ENCODE data around the gene SLC25A51.
A peak's percentile ranks its signal among the peaks of the same experiment; 100 is the strongest.

SLC25A51 gene

GRCh38 chr9:37936965-37937364 lies 33.0 kb upstream of the SLC25A51 start:
- TF ChIP-seq ZNF274 (IDR thresholded peaks at IDR 0.05; ENCODE audit: low read depth, low read length): no peak
- no peak for TF ChIP-seq YY1 (IDR thresholded peaks at IDR 0.05; ENCODE audit: insufficient read depth, insufficient read length)
- no peak for TF ChIP-seq SUZ12 (IDR thresholded peaks at IDR 0.05; ENCODE audit: extremely low read depth, insufficient read depth, insufficient read length)
- Histone ChIP-seq H3K9ac (ENCODE audit: insufficient read length, low read depth) (no peak overlapping the region), H3K4me1 (ENCODE audit: insufficient read depth, insufficient read length) (peaks cover 17% of the 10 kb centered on the region), H3K9me3 (ENCODE audit: insufficient read depth, low read length) (no peaks in the 10 kb centered on the region), H3K4me3 (ENCODE audit: insufficient read length, low read depth) (no peak overlapping the region), H3K36me3 (ENCODE audit: insufficient read depth, insufficient read length, low read length) (peaks cover 77% of the 10 kb centered on the region), H3K27me3 (ENCODE audit: insufficient read depth, insufficient read length) (no peaks in the 10 kb centered on the region)
- DNase-seq (ENCODE audit: low read depth, low spot score): peak; percentile 40

- Histone ChIP-seq H3K9ac (ENCODE audit: insufficient read length, low read depth) (no peak overlapping the region), H3K36me3 (ENCODE audit: insufficient read depth, insufficient read length, low read length) (peaks cover 72% of the 10 kb centered on the region), H3K27me3 (ENCODE audit: insufficient read depth, insufficient read length) (no peaks in the 10 kb centered on the region), H3K4me3 (ENCODE audit: insufficient read length, low read depth) (no peak overlapping the region), H3K9me3 (ENCODE audit: insufficient read depth, low read length) (no peaks in the 10 kb centered on the region), H3K4me1 (ENCODE audit: insufficient read depth, insufficient read length) (peaks cover 17% of the 10 kb centered on the region)
- TF ChIP-seq SUZ12 (IDR thresholded peaks at IDR 0.05; ENCODE audit: extremely low read depth, insufficient read depth, insufficient read length): no peak
- TF ChIP-seq ZNF274 (IDR thresholded peaks at IDR 0.05; ENCODE audit: low read depth, low read length): no peak
- no peak for TF ChIP-seq YY1 (IDR thresholded peaks at IDR 0.05; ENCODE audit: insufficient read depth, insufficient read length)
- no peak for DNase-seq (ENCODE audit: low read depth, low spot score)
These were observed 32.4 kb upstream of the SLC25A51 start for GRCh38 chr9:37936376-37936775.

GRCh38 chr9:37935096-37935495 lies 31.2 kb upstream of the SLC25A51 start:
- H3K36me3 ChIP-seq (ENCODE audit: insufficient read depth, insufficient read length, low read length): peaks cover 59% of the 10 kb centered on the region
- no peaks in the 10 kb centered on the region for H3K9me3 ChIP-seq (ENCODE audit: insufficient read depth, low read length)
- TF ChIP-seq YY1 (IDR thresholded peaks at IDR 0.05; ENCODE audit: insufficient read depth, insufficient read length): no peak
- no peak for TF ChIP-seq SUZ12 (IDR thresholded peaks at IDR 0.05; ENCODE audit: extremely low read depth, insufficient read depth, insufficient read length)
- no peak for TF ChIP-seq ZNF274 (IDR thresholded peaks at IDR 0.05; ENCODE audit: low read depth, low read length)
- peaks cover 17% of the 10 kb centered on the region for H3K4me1 ChIP-seq (ENCODE audit: insufficient read depth, insufficient read length)
- DNase-seq (ENCODE audit: low read depth, low spot score): no peak
- H3K4me3 ChIP-seq (ENCODE audit: insufficient read length, low read depth): no peak overlapping the region
- H3K9ac ChIP-seq (ENCODE audit: insufficient read length, low read depth): no peak overlapping the region
- H3K27me3 ChIP-seq (ENCODE audit: insufficient read depth, insufficient read length): no peaks in the 10 kb centered on the region

GRCh38 chr9:37931592-37931991 lies 27.7 kb upstream of the SLC25A51 start:
- Histone ChIP-seq H3K36me3 (ENCODE audit: insufficient read depth, insufficient read length, low read length) (peaks cover 67% of the 10 kb centered on the region), H3K9me3 (ENCODE audit: insufficient read depth, low read length) (no peaks in the 10 kb centered on the region), H3K9ac (ENCODE audit: insufficient read length, low read depth) (no peak overlapping the region), H3K27me3 (ENCODE audit: insufficient read depth, insufficient read length) (no peaks in the 10 kb centered on the region), H3K4me1 (ENCODE audit: insufficient read depth, insufficient read length) (peaks cover 11% of the 10 kb centered on the region), H3K4me3 (ENCODE audit: insufficient read length, low read depth) (no peak overlapping the region)
- TF ChIP-seq SUZ12 (IDR thresholded peaks at IDR 0.05; ENCODE audit: extremely low read depth, insufficient read depth, insufficient read length): no peak
- no peak for TF ChIP-seq YY1 (IDR thresholded peaks at IDR 0.05; ENCODE audit: insufficient read depth, insufficient read length)
- TF ChIP-seq ZNF274 (IDR thresholded peaks at IDR 0.05; ENCODE audit: low read depth, low read length): no peak
- DNase-seq (ENCODE audit: low read depth, low spot score): no peak

- peaks cover 22% of the 10 kb centered on the region for H3K4me1 ChIP-seq (ENCODE audit: insufficient read depth, insufficient read length)
- TF ChIP-seq YY1 (IDR thresholded peaks at IDR 0.05; ENCODE audit: insufficient read depth, insufficient read length) (no peak), SUZ12 (IDR thresholded peaks at IDR 0.05; ENCODE audit: extremely low read depth, insufficient read depth, insufficient read length) (no peak), ZNF274 (IDR thresholded peaks at IDR 0.05; ENCODE audit: low read depth, low read length) (no peak)
- DNase-seq (ENCODE audit: low read depth, low spot score): no peak
These were observed 25.5 kb upstream of the SLC25A51 start for GRCh38 chr9:37929441-37929895.

GRCh38 chr9:37928552-37929430 lies 24.9 kb upstream of the SLC25A51 start:
- no peaks in the 10 kb centered on the region for H3K27me3 ChIP-seq (ENCODE audit: insufficient read depth, insufficient read length)
- no peak for TF ChIP-seq YY1 (IDR thresholded peaks at IDR 0.05; ENCODE audit: insufficient read depth, insufficient read length)
- TF ChIP-seq ZNF274 (IDR thresholded peaks at IDR 0.05; ENCODE audit: low read depth, low read length): no peak
- no peak for TF ChIP-seq SUZ12 (IDR thresholded peaks at IDR 0.05; ENCODE audit: extremely low read depth, insufficient read depth, insufficient read length)
- H3K4me3 ChIP-seq (ENCODE audit: insufficient read length, low read depth): no peak overlapping the region
- no peak overlapping the region for H3K9ac ChIP-seq (ENCODE audit: insufficient read length, low read depth)
- H3K9me3 ChIP-seq (ENCODE audit: insufficient read depth, low read length): no peaks in the 10 kb centered on the region
- no peak for DNase-seq (ENCODE audit: low read depth, low spot score)
- H3K36me3 ChIP-seq (ENCODE audit: insufficient read depth, insufficient read length, low read length): peaks cover 58% of the 10 kb centered on the region
- H3K4me1 ChIP-seq (ENCODE audit: insufficient read depth, insufficient read length): peaks cover 26% of the 10 kb centered on the region

More at GRCh38 chr9:37929441-37929895, 25.5 kb upstream of the SLC25A51 start:
- Histone ChIP-seq H3K9ac (ENCODE audit: insufficient read length, low read depth) (no peak overlapping the region), H3K27me3 (ENCODE audit: insufficient read depth, insufficient read length) (no peaks in the 10 kb centered on the region), H3K4me3 (ENCODE audit: insufficient read length, low read depth) (no peak overlapping the region), H3K9me3 (ENCODE audit: insufficient read depth, low read length) (no peaks in the 10 kb centered on the region), H3K36me3 (ENCODE audit: insufficient read depth, insufficient read length, low read length) (peaks cover 58% of the 10 kb centered on the region)

Data from NT2/D1 (cell line).